Tibial nerve (tissue), 4 donors: ENCODE data around the gene PTH1R. TPM values are rescaled to one million over a fixed set of nuclear protein-coding genes. Genes with fewer than 3 reads are reported as not detected.

Source experiments
- DNase-seq, 2 donors: peaks; one replicate each; pipeline ENCODE4 v3.0.0-alpha.2; 2019; ENCODE audit warnings: low spot score in 2 of 2
- H3K27ac ChIP-seq, 4 donors: fragments of 200-600 bp; sonication (generic) in 3 of 4; one replicate each; pipeline ENCODE4 v1.5.1; 2017 to 2019; ENCODE audit warnings: mild to moderate bottlenecking in 1 of 4
- H3K27me3 ChIP-seq, 2 donors: fragments of 200-600 bp; sonication (generic) in 1 of 2; one replicate each; pipeline versions ENCODE4 v1.5.1 to v1.6.0; 2017 to 2019
- H3K36me3 ChIP-seq, 3 donors: fragments of 200-600 bp; sonication (generic); one replicate each; pipeline ENCODE4 v1.5.1; 2018 to 2019
- H3K4me1 ChIP-seq, 4 donors: fragments of 200-600 bp; sonication (generic) in 3 of 4; one replicate each; pipeline ENCODE4 v1.5.1; 2017 to 2019
- H3K4me3 ChIP-seq, 4 donors: fragments of 200-600 bp; sonication (generic) in 3 of 4; one replicate each; pipeline ENCODE4 v1.5.1; 2017 to 2019; ENCODE audit warnings: mild to moderate bottlenecking in 1 of 4, moderate library complexity in 1 of 4
- H3K9me3 ChIP-seq, 4 donors: fragments of 200-600 bp; sonication (generic) in 3 of 4; one replicate each; pipeline ENCODE4 v1.5.1; 2017 to 2019
- EP300 ChIP-seq, 2 donors: sonication (generic); formaldehyde crosslinking; IDR thresholded peaks; one replicate each; pipeline ENCODE4 v1.6.1; 2017; ENCODE audit warnings: antibody characterized with exemption in 2 of 2, mild to moderate bottlenecking in 1 of 2
- POLR2A ChIP-seq, 2 donors: fragments of 450-650 bp; IDR thresholded peaks; one replicate each; pipeline ENCODE4 v1.6.1; 2017; ENCODE audit warnings: antibody characterized with exemption in 2 of 2, mild to moderate bottlenecking in 2 of 2, moderate library complexity in 2 of 2
- WGBS, 2 donors: methylation state at CpG; one replicate each; pipeline ENCODE4 v1.1.5; 2018; 5-methylcytosine and 5-hydroxymethylcytosine counted together
- total RNA-seq, 4 donors: library from RNA; depleted of rRNA; stranded (reverse); fragments of >200 nt; gene quantifications; one replicate each; pipeline ENCODE4 v1.1.0, GENCODE V29; 2016
- TF ChIP-seq, protein P1 (sequence below), 5 experiments: fragments of 200-600 bp in 3 of 5; fragments of 450-650 bp in 2 of 5; sonication (generic) in 3 of 5; IDR thresholded peaks; one replicate each; pipeline ENCODE4 v1.5.1; 2016 to 2019; ENCODE audit warnings: antibody characterized with exemption in 5 of 5, mild to moderate bottlenecking in 3 of 5, moderate library complexity in 2 of 5

The PTH1R gene
- total RNA-seq, 4 donors from 2014 or later: 8.1 to 14.3 (median 13.6) TPM

DNA sequence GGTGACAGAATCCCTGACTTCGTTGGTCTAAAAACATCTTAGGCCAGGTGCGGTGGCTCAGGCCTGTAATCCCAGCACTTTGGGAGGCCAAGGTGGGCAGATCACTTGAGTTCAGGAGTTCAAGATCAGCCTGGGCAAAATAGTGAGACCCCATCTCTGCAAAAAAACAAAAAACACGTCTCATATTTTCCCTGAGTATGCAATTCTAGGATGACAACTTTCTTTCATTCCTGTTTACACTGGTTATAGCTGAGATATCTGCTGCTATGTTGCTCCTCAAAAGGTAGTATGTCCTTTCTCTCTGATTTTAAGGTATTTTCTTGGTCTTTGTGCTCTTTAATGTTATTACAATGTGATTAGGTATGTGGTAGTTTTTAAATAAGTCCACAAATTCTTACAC is 39.3 kb downstream of the PTH1R start:
- Histone ChIP-seq H3K27ac (no peak overlapping the region), H3K4me3 (no peak overlapping the region), H3K4me1 (no peaks in the 10 kb centered on the region), H3K36me3 (peaks cover 0 to 67% (median 0%) of the 10 kb centered on the region in 3 donors), H3K9me3 (no peaks in the 10 kb centered on the region), H3K27me3 (no peaks in the 10 kb centered on the region)
- no peak for DNase-seq
- TF ChIP-seq POLR2A (IDR thresholded peaks at IDR 0.05): no peak
- WGBS, 2 donors: 79 to 86% methylated on average over 3 of the region's 3 CpGs

DNA sequence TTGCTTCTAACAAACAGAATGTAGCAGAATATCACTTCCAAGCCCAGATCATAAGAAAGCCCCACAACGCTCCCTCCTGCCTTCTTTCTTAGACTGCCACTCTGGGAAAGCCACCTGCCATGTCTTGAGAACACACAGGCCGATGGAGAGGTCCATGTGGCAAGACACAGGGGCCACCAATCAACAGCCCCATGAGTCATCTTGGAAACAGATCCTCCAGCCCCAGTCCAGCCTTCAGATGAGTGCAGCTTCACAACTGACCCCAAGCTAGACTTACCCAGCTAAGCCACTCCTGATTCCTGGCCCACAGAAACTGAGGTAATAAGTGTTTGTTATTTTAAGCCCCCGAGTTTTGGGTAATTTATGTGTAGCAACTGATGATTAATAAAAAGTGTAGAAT is 39.7 kb downstream of the PTH1R start:
- H3K27ac ChIP-seq: no peak overlapping the region
- peaks cover 0 to 71% (median 0%) of the 10 kb centered on the region in 3 donors for H3K36me3 ChIP-seq
- TF ChIP-seq, protein P1, sequence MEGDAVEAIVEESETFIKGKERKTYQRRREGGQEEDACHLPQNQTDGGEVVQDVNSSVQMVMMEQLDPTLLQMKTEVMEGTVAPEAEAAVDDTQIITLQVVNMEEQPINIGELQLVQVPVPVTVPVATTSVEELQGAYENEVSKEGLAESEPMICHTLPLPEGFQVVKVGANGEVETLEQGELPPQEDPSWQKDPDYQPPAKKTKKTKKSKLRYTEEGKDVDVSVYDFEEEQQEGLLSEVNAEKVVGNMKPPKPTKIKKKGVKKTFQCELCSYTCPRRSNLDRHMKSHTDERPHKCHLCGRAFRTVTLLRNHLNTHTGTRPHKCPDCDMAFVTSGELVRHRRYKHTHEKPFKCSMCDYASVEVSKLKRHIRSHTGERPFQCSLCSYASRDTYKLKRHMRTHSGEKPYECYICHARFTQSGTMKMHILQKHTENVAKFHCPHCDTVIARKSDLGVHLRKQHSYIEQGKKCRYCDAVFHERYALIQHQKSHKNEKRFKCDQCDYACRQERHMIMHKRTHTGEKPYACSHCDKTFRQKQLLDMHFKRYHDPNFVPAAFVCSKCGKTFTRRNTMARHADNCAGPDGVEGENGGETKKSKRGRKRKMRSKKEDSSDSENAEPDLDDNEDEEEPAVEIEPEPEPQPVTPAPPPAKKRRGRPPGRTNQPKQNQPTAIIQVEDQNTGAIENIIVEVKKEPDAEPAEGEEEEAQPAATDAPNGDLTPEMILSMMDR (IDR thresholded peaks at IDR 0.05): no peak
- TF ChIP-seq EP300 (IDR thresholded peaks at IDR 0.05): no peak
- TF ChIP-seq POLR2A (IDR thresholded peaks at IDR 0.05): no peak
- no peaks in the 10 kb centered on the region for H3K4me1 ChIP-seq
- WGBS, 2 donors: 96 to 97% methylated on average over 3 of the region's 3 CpGs
- no peaks in the 10 kb centered on the region for H3K9me3 ChIP-seq
- H3K27me3 ChIP-seq: no peaks in the 10 kb centered on the region
- no peak for DNase-seq
- no peak overlapping the region for H3K4me3 ChIP-seq

DNA sequence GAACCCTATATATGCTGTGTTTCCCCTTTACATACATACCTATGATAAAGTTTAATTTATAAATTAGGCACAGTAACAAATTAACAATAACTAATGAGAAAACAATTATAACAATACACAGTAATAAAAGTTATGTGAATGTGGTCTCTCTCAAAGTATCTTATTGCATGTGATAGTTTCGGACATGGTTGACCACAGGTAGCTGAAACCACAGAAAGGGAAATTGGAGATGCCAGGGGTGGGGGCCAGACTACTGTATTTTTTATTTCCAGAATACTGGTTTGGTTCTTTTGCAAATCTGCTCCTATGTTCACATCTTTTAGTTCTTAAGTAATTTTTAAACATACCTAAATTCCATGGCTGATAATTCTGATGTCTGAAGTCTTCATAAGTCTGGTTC is 40.7 kb downstream of the PTH1R start:
- TF ChIP-seq POLR2A (IDR thresholded peaks at IDR 0.05): no peak
- TF ChIP-seq, protein P1 (IDR thresholded peaks at IDR 0.05): no peak
- no peak for TF ChIP-seq EP300 (IDR thresholded peaks at IDR 0.05)
- Histone ChIP-seq H3K4me1 (peaks cover 0 to 2% (median 0%) of the 10 kb centered on the region in 4 donors), H3K36me3 (peaks cover 0 to 81% (median 9%) of the 10 kb centered on the region in 3 donors), H3K4me3 (no peak overlapping the region), H3K27me3 (no peaks in the 10 kb centered on the region), H3K27ac (no peak overlapping the region), H3K9me3 (no peaks in the 10 kb centered on the region)
- WGBS, 2 donors: 86 to 91% methylated on average over 1 of the region's 1 CpG
- no peak for DNase-seq

DNA sequence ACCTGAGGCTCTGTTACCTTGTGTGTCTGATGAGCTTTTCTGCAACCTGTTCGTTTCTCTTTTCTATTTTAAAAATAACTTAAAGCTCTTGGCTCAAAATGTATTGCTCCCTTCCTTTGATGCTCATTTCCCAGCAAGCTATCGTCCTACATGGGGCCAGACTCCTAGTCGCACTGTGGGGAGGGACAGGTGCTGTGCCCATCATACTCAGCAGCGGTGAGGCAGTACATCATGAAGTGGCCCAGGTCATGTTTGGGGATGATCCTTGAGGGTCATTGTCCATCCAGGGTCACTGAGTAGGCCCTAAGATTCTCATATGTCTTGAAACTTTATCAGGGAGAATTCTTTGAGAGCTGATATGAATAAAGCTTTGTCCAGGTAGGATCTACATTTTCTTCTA is 41.1 kb downstream of the PTH1R start:
- Histone ChIP-seq H3K27ac (no peak overlapping the region), H3K9me3 (no peaks in the 10 kb centered on the region), H3K4me3 (no peak overlapping the region), H3K27me3 (no peaks in the 10 kb centered on the region), H3K4me1 (peaks cover 0 to 5% (median 0%) of the 10 kb centered on the region in 4 donors), H3K36me3 (peaks cover 0 to 85% (median 10%) of the 10 kb centered on the region in 3 donors)
- no peak for DNase-seq
- no peak for TF ChIP-seq EP300 (IDR thresholded peaks at IDR 0.05)
- no peak for TF ChIP-seq POLR2A (IDR thresholded peaks at IDR 0.05)
- TF ChIP-seq, protein P1 (IDR thresholded peaks at IDR 0.05): no peak
- 95 to 97% methylated on average over 4 of the region's 4 CpGs for WGBS, 2 donors

DNA sequence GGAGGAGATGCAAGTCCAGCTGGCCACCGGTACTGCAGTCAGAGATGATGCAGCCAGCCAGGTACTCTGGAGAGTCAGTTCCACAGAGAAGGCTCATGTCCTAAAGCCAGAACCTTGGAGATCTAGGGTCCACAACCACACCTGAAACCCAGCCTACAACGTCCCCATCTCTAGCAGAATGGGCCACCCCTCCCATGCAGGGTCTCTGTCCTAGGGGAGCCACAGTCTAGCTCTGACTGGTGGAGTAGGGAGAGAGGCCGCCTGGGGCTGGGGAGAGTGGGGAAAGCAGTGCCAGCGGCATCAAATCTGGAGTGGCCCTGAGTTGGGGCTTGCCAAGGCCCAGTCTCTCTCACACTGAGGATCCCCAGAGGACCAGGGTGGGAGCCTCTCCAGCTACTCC is 43.5 kb downstream of the PTH1R start:
- Histone ChIP-seq H3K36me3 (peaks cover 0 to 100% (median 17%) of the 10 kb centered on the region in 3 donors), H3K9me3 (no peaks in the 10 kb centered on the region), H3K27ac (no peak overlapping the region), H3K4me3 (no peak overlapping the region), H3K27me3 (no peaks in the 10 kb centered on the region), H3K4me1 (peaks cover 0 to 20% (median 9%) of the 10 kb centered on the region in 4 donors)
- WGBS, 2 donors: 92 to 100% methylated on average over 1 to 4 of the region's 4 CpGs
- TF ChIP-seq EP300 (IDR thresholded peaks at IDR 0.05): no peak
- no peak for TF ChIP-seq POLR2A (IDR thresholded peaks at IDR 0.05)
- TF ChIP-seq, protein P1 (IDR thresholded peaks at IDR 0.05): no peak
- no peak for DNase-seq

DNA sequence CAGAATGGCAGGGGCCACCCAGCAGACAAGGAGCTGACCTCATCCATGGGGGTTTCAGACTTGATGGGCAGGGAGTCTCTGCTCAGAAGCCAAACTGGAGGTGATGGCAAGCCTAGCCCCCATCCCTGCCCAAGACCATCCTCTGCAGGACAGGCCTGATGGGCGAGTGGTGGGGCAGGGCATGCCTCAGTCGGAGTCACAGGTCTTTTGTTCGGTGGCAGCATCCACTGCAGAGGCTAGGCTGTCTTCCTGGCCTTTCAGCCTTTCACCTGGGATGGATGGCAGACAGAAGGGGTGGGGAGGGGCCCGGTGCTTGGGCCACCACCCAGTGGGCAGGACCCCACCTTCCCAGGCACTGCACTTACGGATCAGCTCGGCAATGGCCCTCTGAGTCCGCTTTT is 44.4 kb downstream of the PTH1R start:
- Histone ChIP-seq H3K4me3 (no peak overlapping the region), H3K36me3 (peaks cover 0 to 99% (median 17%) of the 10 kb centered on the region in 3 donors), H3K27ac (no peak overlapping the region), H3K9me3 (no peaks in the 10 kb centered on the region), H3K4me1 (peaks cover 0 to 28% (median 17%) of the 10 kb centered on the region in 4 donors), H3K27me3 (no peaks in the 10 kb centered on the region)
- DNase-seq: no peak
- TF ChIP-seq EP300 (IDR thresholded peaks at IDR 0.05) (no peak), POLR2A (IDR thresholded peaks at IDR 0.05) (no peak)
- TF ChIP-seq, protein P1 (IDR thresholded peaks at IDR 0.05): no peak
- WGBS, 2 donors: 91 to 95% methylated on average over 7 of the region's 7 CpGs
